Omental fat pad (tissue), 4 donors: ENCODE measurements around the gene NR1H4. TPM values are rescaled to one million over a fixed set of nuclear protein-coding genes. Genes with fewer than 3 reads are reported as not detected.

ENCODE experiments used
- ATAC-seq: fragments of 150-250 bp; one replicate; pipeline ENCODE4 v1.9.1; 2016; ENCODE audit warnings: mild to moderate bottlenecking, moderate library complexity; ENCODE audit not compliant: low FRiP score
- DNase-seq: peaks from one replicate; pipeline ENCODE4 v3.0.0-alpha.2; 2019; ENCODE audit warnings: low spot score
- total RNA-seq, 4 donors: library from RNA; depleted of rRNA; stranded (reverse); fragments of >200 nt; gene quantifications; one replicate each; pipeline ENCODE4 v1.1.0, GENCODE V29; 2016
- TF ChIP-seq, protein P1 (sequence below), 3 donors: fragments of 450-650 bp; IDR thresholded peaks; one replicate each; pipeline ENCODE4 v1.5.1; 2016 to 2017; ENCODE audit warnings: antibody characterized with exemption in 3 of 3, mild to moderate bottlenecking in 3 of 3, moderate library complexity in 2 of 3

Gene NR1H4
- total RNA-seq, 4 donors from 2014 or later, result not detected

DNA sequence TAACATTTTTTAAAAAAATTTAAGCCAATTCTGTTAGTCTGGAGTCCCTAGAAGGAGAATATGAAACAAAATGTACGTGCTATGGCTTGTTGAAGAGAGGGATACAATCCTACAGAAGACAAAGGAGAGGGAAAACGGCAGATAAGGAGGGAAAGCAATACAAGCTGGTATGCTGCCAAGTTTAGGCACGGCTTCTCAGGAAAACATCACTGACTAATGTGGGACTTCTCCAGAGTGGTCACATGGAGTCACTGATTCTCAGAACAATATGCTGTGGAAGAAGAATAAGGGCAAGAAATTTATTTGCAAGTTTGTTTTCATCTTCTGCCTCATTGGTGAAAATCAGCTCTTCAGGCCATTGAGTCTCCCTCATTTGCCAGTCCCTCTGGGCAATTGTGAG lies 22.9 kb upstream of the NR1H4 start:
- DNase-seq (no peak), ATAC-seq (no peak)
- TF ChIP-seq, protein P1, sequence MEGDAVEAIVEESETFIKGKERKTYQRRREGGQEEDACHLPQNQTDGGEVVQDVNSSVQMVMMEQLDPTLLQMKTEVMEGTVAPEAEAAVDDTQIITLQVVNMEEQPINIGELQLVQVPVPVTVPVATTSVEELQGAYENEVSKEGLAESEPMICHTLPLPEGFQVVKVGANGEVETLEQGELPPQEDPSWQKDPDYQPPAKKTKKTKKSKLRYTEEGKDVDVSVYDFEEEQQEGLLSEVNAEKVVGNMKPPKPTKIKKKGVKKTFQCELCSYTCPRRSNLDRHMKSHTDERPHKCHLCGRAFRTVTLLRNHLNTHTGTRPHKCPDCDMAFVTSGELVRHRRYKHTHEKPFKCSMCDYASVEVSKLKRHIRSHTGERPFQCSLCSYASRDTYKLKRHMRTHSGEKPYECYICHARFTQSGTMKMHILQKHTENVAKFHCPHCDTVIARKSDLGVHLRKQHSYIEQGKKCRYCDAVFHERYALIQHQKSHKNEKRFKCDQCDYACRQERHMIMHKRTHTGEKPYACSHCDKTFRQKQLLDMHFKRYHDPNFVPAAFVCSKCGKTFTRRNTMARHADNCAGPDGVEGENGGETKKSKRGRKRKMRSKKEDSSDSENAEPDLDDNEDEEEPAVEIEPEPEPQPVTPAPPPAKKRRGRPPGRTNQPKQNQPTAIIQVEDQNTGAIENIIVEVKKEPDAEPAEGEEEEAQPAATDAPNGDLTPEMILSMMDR (IDR thresholded peaks at IDR 0.05), result no peak

DNA sequence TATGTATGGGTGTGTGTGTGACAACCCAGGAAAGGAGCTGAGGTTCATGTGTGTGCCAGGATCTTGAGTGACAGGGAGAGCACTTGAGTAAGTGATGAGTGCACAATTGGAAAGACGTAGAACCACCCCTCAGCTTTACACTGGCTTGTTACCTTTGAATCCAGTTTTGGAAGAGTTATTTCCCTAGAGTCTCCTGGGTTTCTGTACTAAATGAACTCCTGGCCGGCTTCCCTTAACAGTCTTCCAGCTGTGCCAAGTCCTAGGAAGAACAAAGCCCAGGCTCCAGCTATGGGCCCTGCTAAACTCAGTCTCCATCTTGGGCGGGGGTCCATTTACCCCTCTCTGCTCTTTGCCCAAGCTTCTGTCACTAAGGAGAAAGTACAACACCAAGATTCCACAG lies 19.7 kb upstream of the NR1H4 start:
- TF ChIP-seq, protein P1 (IDR thresholded peaks at IDR 0.05), result no peak
- ATAC-seq (no peak), DNase-seq (no peak)

DNA sequence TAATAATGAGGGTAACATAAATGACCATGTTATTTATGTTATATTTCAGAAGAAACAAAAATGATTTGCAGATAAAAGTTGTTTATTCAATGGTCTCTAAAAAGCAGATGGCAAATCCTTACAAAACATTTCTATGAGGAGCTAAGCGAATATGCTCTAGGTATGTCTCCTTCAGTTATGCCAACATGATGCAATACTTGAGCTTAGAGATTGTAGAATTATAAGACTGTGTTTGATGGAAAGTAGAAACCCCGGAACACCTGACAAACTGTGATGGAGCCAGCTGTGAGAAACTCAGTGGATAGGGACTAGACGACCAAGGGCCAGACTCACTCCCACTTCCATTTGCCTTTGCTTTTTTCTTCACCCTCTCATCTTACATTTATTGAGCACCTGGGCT lies 17.8 kb upstream of the NR1H4 start:
- TF ChIP-seq, protein P1 (IDR thresholded peaks at IDR 0.05), result no peak
- no peak for DNase-seq
- no peak for ATAC-seq

DNA sequence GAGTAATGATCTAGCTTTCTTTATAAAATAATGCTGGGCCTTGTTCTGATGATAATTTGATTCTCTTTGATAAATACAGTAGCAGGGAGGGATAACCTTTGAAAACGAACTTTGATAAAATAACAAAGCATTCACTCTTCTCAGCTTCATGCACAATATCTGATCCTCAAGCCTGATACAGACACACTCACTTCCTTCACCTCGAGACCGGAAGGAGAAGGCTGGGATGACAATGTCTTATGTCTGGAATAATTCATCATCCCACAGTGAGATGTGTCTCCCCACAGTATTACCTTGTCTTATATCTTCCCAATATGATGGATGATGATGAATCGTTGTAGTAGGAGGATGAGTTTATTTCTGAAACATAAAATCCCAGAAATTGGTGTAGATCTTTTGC lies 15.5 kb upstream of the NR1H4 start:
- ATAC-seq (no peak), DNase-seq (no peak)
- TF ChIP-seq, protein P1 (IDR thresholded peaks at IDR 0.05), result no peak

DNA sequence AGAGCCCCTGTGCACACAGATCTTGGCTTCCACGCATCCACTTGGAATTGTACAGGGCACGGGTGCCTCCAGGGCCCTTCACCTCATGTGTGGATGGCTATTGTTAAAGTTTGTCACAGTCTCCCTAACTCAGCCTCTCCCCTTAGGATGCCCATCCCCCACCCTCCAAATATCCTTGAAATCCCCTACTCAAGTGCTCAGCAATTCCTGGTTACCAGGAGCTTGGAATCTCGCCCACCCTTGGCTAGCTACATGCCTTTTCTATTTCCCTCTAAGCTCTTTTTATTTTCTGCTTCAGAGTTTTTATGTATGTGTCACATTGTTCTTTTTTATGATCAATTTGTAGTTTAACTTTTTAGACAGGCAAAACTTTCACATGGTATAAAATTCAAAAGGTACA lies 13.0 kb upstream of the NR1H4 start:
- ATAC-seq (no peak), DNase-seq (no peak)
- TF ChIP-seq, protein P1 (IDR thresholded peaks at IDR 0.05), result no peak

DNA sequence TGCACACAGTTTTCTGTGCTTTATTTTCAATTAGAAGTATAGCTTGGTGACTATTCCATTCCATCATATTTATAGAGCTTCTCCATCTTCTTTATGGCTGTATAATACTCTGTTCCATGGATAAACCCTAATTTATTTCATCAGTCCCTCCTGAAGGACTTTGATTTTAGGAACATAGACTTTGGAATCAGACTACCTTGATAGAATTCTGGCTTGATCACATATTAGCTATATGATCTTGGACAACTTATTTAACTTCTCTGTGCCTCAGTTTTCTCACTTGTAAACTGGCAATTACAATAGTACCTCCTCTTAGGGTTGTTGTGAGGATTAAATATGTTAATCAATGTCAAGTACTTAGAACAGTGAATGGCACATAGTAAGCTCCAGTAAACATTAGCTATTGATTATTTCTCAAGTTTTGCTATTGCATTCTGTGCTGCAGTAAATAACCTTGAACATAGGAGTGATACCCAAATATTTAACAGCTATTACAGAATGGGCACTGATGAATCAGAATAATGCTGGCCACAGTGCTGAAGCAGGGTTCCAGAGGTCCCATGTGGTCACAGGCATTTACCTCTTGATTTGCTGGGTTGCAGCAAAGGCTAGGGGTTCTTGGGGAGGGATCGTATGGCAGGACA lies 12.2 kb upstream of the NR1H4 start:
- DNase-seq, result no peak
- no peak for ATAC-seq

DNA sequence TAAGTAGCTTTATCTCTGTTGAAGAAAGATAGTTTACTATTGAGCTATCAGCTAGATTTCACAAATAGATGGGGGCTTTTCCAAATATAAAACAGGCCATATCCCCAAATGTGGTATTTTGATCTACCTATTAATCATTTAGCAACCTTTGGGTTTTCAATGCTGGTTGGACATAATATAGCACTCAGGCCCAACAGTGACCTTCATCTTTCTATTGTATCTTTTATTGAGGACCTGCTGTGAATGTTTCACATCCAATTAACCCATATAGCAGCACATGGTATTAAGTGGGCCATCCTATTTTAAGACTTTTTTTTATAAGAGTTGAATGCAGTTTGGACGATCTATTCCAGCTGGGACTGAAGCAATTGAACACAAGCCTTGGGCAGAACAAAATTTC lies 10.0 kb upstream of the NR1H4 start:
- TF ChIP-seq, protein P1 (IDR thresholded peaks at IDR 0.05), result no peak
- no peak for DNase-seq
- ATAC-seq, result no peak

More for the DNA sequence above, 12.2 kb upstream of the NR1H4 start:
- TF ChIP-seq, protein P1 (IDR thresholded peaks at IDR 0.05), result no peak
